Measurements from ENCODE around the gene ZNF782.
"Not testable (repeated sequence)": the region's sequence is repeated elsewhere in the genome, so short reads cannot be mapped to it uniquely, and the experiment has no call there.

Gene ZNF782

DNA sequence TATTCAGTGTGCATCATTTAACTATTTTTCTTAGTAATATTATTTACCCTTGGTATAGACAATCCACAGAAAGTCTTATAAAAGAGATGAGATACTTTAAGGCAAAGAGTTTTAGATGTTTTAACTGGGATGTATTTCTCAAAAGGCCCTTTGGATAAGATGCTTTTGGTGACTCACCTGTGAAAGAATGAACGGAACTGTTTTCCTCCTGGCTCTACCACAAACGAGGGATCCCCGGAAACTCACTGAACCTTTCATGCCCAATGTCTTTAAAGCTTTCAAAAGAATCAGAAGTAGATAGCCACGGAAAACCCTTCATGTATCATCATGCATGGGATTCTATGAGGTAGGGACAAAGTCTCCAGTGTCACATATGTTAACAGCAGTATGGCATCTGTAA, 1.6 kb downstream of the ZNF782 start:
- DNase-seq = no peak

DNA sequence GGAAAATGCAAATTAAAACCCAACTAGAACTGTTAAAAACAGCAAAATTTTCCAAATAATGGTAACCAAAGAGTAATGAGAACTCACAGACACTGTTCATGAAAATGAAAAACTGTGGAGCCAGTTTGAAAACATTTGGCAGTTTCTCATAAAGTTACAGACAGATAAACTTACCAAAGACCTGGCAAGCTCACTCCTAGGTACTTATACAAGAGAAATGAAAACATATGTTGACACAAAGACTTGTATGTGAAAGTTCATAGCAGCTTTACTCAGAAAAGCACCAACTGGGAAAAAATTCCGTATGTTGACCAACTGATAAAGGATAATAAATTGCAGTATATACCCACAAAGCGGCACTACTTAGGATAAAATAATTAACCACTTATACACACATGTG, 10.3 kb downstream of the ZNF782 start:
- no peak for DNase-seq

DNA sequence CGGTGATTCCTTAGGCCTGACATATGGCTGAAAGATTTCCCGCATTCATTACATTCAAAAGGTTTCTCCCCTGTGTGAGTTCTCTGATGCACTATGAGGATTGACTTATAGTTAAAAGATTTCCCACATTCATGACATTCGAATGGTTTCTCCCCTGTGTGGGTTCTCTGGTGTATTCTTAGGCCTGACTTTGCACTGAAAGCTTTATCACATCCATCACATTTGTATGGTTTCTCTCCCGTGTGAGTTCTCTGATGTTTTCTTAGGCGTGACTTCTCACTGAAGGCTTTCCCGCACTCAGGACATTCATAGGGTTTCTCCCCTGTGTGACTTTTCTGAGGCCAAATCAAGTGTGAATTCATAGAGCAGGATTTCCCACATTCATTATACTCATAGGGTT, 35.8 kb downstream of the ZNF782 start:
- DNase-seq = no peak

GRCh38 chr9:96817973-96818372, 36.3 kb downstream of the ZNF782 start:
- DNase-seq = no peak

GRCh38 chr9:96813607-96814006, 40.7 kb downstream of the ZNF782 start:
- DNase-seq = no peak

- DNase-seq = not testable (repeated sequence)
Measured at GRCh38 chr9:96798959-96799358, 55.4 kb downstream of the ZNF782 start.

DNA sequence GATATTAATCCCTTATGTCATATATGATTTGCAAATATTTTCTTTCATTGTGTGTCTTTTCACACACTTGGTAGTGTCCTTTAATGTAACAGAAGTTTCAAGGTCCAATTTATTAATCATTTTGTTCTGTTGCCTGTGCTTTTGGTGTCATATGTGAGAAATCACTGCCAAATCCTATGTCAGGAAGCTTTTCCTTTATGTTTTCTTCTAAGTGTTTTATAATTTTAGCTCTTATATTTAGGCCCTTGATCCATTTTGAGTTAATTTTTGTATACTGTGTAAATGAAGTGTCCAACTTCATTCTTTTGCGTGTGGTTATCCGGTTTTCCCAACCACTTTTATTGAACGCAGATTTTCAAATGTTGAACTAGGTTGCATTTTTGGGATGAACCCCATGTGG, 70.3 kb downstream of the ZNF782 start:
- no peak for DNase-seq

- DNase-seq = no peak
Measured at GRCh38 chr9:96782235-96782634, 72.1 kb downstream of the ZNF782 start.

- no peak for DNase-seq
Measured at GRCh38 chr9:96781552-96781951, 72.8 kb downstream of the ZNF782 start.

DNA sequence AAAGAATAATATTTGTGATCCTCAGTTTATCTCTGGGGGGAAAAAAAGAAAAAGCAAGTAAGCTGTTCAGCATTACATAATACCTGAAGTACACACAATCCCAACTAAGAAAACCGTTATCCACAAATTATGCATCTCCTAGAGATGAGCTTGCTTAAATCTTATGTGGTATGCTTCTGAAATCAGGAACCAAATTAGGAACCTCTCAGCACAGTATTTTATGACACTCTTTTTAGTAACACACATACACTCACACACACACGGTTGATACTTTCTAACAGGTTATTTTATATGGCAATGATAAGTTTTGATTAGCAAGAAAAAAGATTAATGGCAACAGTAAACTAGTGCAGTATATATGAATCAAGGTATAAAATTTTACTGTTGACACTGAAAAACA, 75.2 kb downstream of the ZNF782 start:
- DNase-seq = no peak

DNA sequence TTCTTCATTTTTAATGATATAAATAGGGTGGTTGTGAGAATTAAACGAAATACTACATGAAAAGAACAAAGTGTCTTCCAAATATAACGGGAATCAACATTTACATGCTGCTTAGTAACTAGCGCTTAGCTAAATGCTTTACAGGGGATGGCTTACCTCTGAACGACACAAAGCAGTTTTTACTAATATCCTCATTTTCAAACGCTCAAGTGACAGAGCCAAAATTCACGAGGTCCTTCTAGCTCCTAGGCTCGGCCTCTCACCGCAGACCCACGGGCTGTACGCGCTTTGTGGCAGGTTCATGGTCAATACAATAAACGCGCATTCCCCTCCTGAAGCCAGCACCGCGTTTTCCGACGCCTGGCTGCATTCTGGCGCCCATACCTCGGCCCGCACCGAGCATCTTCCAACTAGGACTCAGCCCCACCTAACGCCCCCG, 76.9 kb downstream of the ZNF782 start:
- no peak for DNase-seq

- no peak for DNase-seq
Measured at GRCh38 chr9:96771124-96771523, 83.2 kb downstream of the ZNF782 start.

- no peak for DNase-seq
Measured at GRCh38 chr9:96769989-96770388, 84.3 kb downstream of the ZNF782 start.

Data from stimulated activated CD4-positive, alpha-beta T cell treated with anti-CD3 and anti-CD28 coated beads, Interleukin-4, amount 100 ng/mL, for 24 hours (primary cell).